ENCODE measurements around the gene NUTM2F.
"Not testable (repeated sequence)": the region's sequence is repeated elsewhere in the genome, so short reads cannot be mapped to it uniquely, and the experiment has no call there.

The NUTM2F gene

GRCh38 chr9:94336445-94336844 is 8.0 kb upstream of the NUTM2F start:
- H3K27me3 Mint-ChIP-seq (ENCODE audit: low read depth); H3K4me1 Mint-ChIP-seq (ENCODE audit: low read depth); H3K9me3 Mint-ChIP-seq; H3K4me3 Mint-ChIP-seq; H3K27ac Mint-ChIP-seq; H3K36me3 Mint-ChIP-seq (ENCODE audit: low read depth): not testable (repeated sequence)

- H3K4me3 Mint-ChIP-seq; H3K27ac Mint-ChIP-seq; H3K4me1 Mint-ChIP-seq (ENCODE audit: low read depth); H3K9me3 Mint-ChIP-seq; H3K27me3 Mint-ChIP-seq (ENCODE audit: low read depth); H3K36me3 Mint-ChIP-seq (ENCODE audit: low read depth): not testable (repeated sequence)
Measured at GRCh38 chr9:94325583-94325982, 2.9 kb downstream of the NUTM2F start.

- H3K27me3 Mint-ChIP-seq (ENCODE audit: low read depth); H3K9me3 Mint-ChIP-seq; H3K36me3 Mint-ChIP-seq (ENCODE audit: low read depth); H3K4me3 Mint-ChIP-seq; H3K27ac Mint-ChIP-seq; H3K4me1 Mint-ChIP-seq (ENCODE audit: low read depth): not testable (repeated sequence)
Measured at GRCh38 chr9:94323153-94323798, 5.2 kb downstream of the NUTM2F start.

GRCh38 chr9:94322342-94322940 is 6.0 kb downstream of the NUTM2F start:
- H3K9me3 Mint-ChIP-seq; H3K27me3 Mint-ChIP-seq (ENCODE audit: low read depth); H3K4me3 Mint-ChIP-seq; H3K27ac Mint-ChIP-seq; H3K36me3 Mint-ChIP-seq (ENCODE audit: low read depth); H3K4me1 Mint-ChIP-seq (ENCODE audit: low read depth): not testable (repeated sequence)

- H3K27ac Mint-ChIP-seq; H3K27me3 Mint-ChIP-seq (ENCODE audit: low read depth); H3K4me3 Mint-ChIP-seq; H3K36me3 Mint-ChIP-seq (ENCODE audit: low read depth); H3K4me1 Mint-ChIP-seq (ENCODE audit: low read depth); H3K9me3 Mint-ChIP-seq: not testable (repeated sequence)
Measured at GRCh38 chr9:94317949-94318657, 10.3 kb downstream of the NUTM2F start.

- not testable (repeated sequence) for H3K36me3 Mint-ChIP-seq (ENCODE audit: low read depth); H3K27me3 Mint-ChIP-seq (ENCODE audit: low read depth); H3K4me1 Mint-ChIP-seq (ENCODE audit: low read depth); H3K27ac Mint-ChIP-seq; H3K9me3 Mint-ChIP-seq; H3K4me3 Mint-ChIP-seq
Measured at GRCh38 chr9:94316236-94316635, 12.2 kb downstream of the NUTM2F start.

GRCh38 chr9:94315034-94315984 is 13.1 kb downstream of the NUTM2F start:
- not testable (repeated sequence) for H3K4me3 Mint-ChIP-seq; H3K27ac Mint-ChIP-seq; H3K4me1 Mint-ChIP-seq (ENCODE audit: low read depth); H3K9me3 Mint-ChIP-seq; H3K36me3 Mint-ChIP-seq (ENCODE audit: low read depth); H3K27me3 Mint-ChIP-seq (ENCODE audit: low read depth)

- H3K9me3 Mint-ChIP-seq: no peaks in the 10 kb centered on the region
- no peaks in the 10 kb centered on the region for H3K36me3 Mint-ChIP-seq (ENCODE audit: low read depth)
- no peaks in the 10 kb centered on the region for H3K4me1 Mint-ChIP-seq (ENCODE audit: low read depth)
- no peak overlapping the region for H3K27ac Mint-ChIP-seq
- no peak overlapping the region for H3K4me3 Mint-ChIP-seq
- H3K27me3 Mint-ChIP-seq (ENCODE audit: low read depth): no peaks in the 10 kb centered on the region
Measured at GRCh38 chr9:94303321-94303720, 25.1 kb downstream of the NUTM2F start.

- H3K27ac Mint-ChIP-seq: no peak overlapping the region
- no peak overlapping the region for H3K4me3 Mint-ChIP-seq
- no peaks in the 10 kb centered on the region for H3K27me3 Mint-ChIP-seq (ENCODE audit: low read depth)
- H3K9me3 Mint-ChIP-seq: no peaks in the 10 kb centered on the region
- H3K4me1 Mint-ChIP-seq (ENCODE audit: low read depth): no peaks in the 10 kb centered on the region
- no peaks in the 10 kb centered on the region for H3K36me3 Mint-ChIP-seq (ENCODE audit: low read depth)
Measured at GRCh38 chr9:94302426-94302825, 26.0 kb downstream of the NUTM2F start.

GRCh38 chr9:94301583-94301982 is 26.9 kb downstream of the NUTM2F start:
- Mint-ChIP-seq H3K27ac (no peak overlapping the region), H3K9me3 (no peaks in the 10 kb centered on the region), H3K4me3 (no peak overlapping the region), H3K27me3 (ENCODE audit: low read depth) (no peaks in the 10 kb centered on the region), H3K36me3 (ENCODE audit: low read depth) (peaks cover 2% of the 10 kb centered on the region), H3K4me1 (ENCODE audit: low read depth) (no peaks in the 10 kb centered on the region)

- no peaks in the 10 kb centered on the region for H3K27me3 Mint-ChIP-seq (ENCODE audit: low read depth)
Measured at GRCh38 chr9:94300470-94301301, 27.8 kb downstream of the NUTM2F start.

GRCh38 chr9:94298949-94299599 is 29.4 kb downstream of the NUTM2F start:
- H3K4me3 Mint-ChIP-seq: no peak overlapping the region
- peaks cover 2% of the 10 kb centered on the region for H3K36me3 Mint-ChIP-seq (ENCODE audit: low read depth)
- H3K27me3 Mint-ChIP-seq (ENCODE audit: low read depth): no peaks in the 10 kb centered on the region
- H3K9me3 Mint-ChIP-seq: no peaks in the 10 kb centered on the region
- no peak overlapping the region for H3K27ac Mint-ChIP-seq
- H3K4me1 Mint-ChIP-seq (ENCODE audit: low read depth): no peaks in the 10 kb centered on the region

More at GRCh38 chr9:94300470-94301301, 27.8 kb downstream of the NUTM2F start:
- Mint-ChIP-seq H3K9me3 (no peaks in the 10 kb centered on the region), H3K4me3 (no peak overlapping the region), H3K27ac (no peak overlapping the region), H3K4me1 (ENCODE audit: low read depth) (no peaks in the 10 kb centered on the region), H3K36me3 (ENCODE audit: low read depth) (peaks cover 2% of the 10 kb centered on the region)

- Mint-ChIP-seq H3K36me3 (ENCODE audit: low read depth) (peaks cover 23% of the 10 kb centered on the region), H3K4me1 (ENCODE audit: low read depth) (no peaks in the 10 kb centered on the region), H3K4me3 (no peak overlapping the region), H3K27ac (no peak overlapping the region), H3K27me3 (ENCODE audit: low read depth) (no peaks in the 10 kb centered on the region), H3K9me3 (peaks cover 4% of the 10 kb centered on the region)
Measured at GRCh38 chr9:94289691-94290090, 38.8 kb downstream of the NUTM2F start.

All from T-helper 1 cell treated with Interleukin-12 subunit alpha and Interleukin-12 subunit beta and Interleukin-4 antibody, amounts not matched to agents 30 μg/mL and 1 μg/mL, for 36 hours (primary cell).